OCI-LY1 (cell line): ENCODE measurements around the gene C19orf85.
"Not testable (repeated sequence)": the region's sequence is repeated elsewhere in the genome, so short reads cannot be mapped to it uniquely, and the experiment has no call there.

Source experiments
- H2AFZ ChIP-seq: fragments of 200-600 bp; sonication (generic), shearing (Covaris generic); 2 replicates; pipeline ENCODE4 v1.6.0; 2014; ENCODE audit warnings: antibody characterized with exemption, mild to moderate bottlenecking, low read length
- H3F3A ChIP-seq: fragments of 200-600 bp; sonication (generic), shearing (Covaris generic); 2 replicates; pipeline ENCODE4 v1.6.0; 2014; ENCODE audit warnings: mild to moderate bottlenecking, antibody characterized with exemption, low read length, moderate library complexity; ENCODE audit not compliant: insufficient read depth
- H3K27ac ChIP-seq: fragments of 200-600 bp; sonication (generic); 2 replicates; pipeline ENCODE4 v1.5.1; 2014; ENCODE audit warnings: low read length, mixed run types, mild to moderate bottlenecking, low read depth; ENCODE audit not compliant: poor library complexity, severe bottlenecking
- H3K27me3 ChIP-seq: fragments of 200-600 bp; sonication (generic); 2 replicates; pipeline ENCODE4 v1.6.0; 2014; ENCODE audit warnings: antibody characterized with exemption, mild to moderate bottlenecking, low read length, moderate library complexity; ENCODE audit not compliant: insufficient read depth
- H3K36me3 ChIP-seq: fragments of 200-600 bp; sonication (generic); 2 replicates; pipeline ENCODE4 v1.6.1; 2014; ENCODE audit warnings: mild to moderate bottlenecking, antibody characterized with exemption, low read length, moderate library complexity, mixed read lengths; ENCODE audit not compliant: insufficient read depth
- H3K4me1 ChIP-seq: fragments of 200-600 bp; sonication (generic); 2 replicates; pipeline ENCODE4 v1.5.1; 2014; ENCODE audit warnings: mild to moderate bottlenecking, low read length, moderate library complexity; ENCODE audit not compliant: insufficient read depth, severe bottlenecking
- H3K4me2 ChIP-seq: fragments of 200-600 bp; sonication (generic), shearing (Covaris generic); 2 replicates; pipeline ENCODE4 v1.6.1; 2014; ENCODE audit warnings: low read length
- H3K4me3 ChIP-seq: fragments of 200-600 bp; sonication (generic); 2 replicates; pipeline ENCODE4 v1.5.1; 2014; ENCODE audit warnings: low read length, low read depth, mild to moderate bottlenecking, mixed read lengths; ENCODE audit not compliant: poor library complexity, severe bottlenecking
- H3K79me2 ChIP-seq: fragments of 200-600 bp; shearing (Covaris generic); 2 replicates; pipeline ENCODE4 v1.6.1; 2016; ENCODE audit warnings: mixed run types, low read length, mixed read lengths; ENCODE audit not compliant: insufficient read depth
- H3K9ac ChIP-seq: fragments of 200-600 bp; sonication (generic), shearing (Covaris generic); 2 replicates; pipeline ENCODE4 v1.6.1; 2014; ENCODE audit warnings: mild to moderate bottlenecking, low read length, mixed read lengths
- H3K9me2 ChIP-seq: fragments of 200-600 bp; sonication (generic), shearing (Covaris generic); 2 replicates; pipeline ENCODE4 v1.6.1; 2014; ENCODE audit warnings: low read depth, mild to moderate bottlenecking, low read length, mixed read lengths
- H3K9me3 ChIP-seq: fragments of 200-600 bp; shearing (Covaris generic); 2 replicates; pipeline ENCODE4 v1.6.1; 2014; ENCODE audit warnings: low read length, mixed read lengths
- H4K20me1 ChIP-seq: fragments of 200-600 bp; sonication (generic), shearing (Covaris generic); 2 replicates; pipeline ENCODE4 v1.6.0; 2016; ENCODE audit warnings: mild to moderate bottlenecking, low read length; ENCODE audit not compliant: insufficient read depth
- CTCF ChIP-seq: fragments of 200-600 bp; sonication (generic), shearing (Covaris generic); IDR thresholded peaks from 2 replicates; pipeline ENCODE4 v1.5.1; 2017; ENCODE audit warnings: mild to moderate bottlenecking, antibody characterized with exemption, low read length, moderate library complexity, mixed read lengths
- EZH2 ChIP-seq: fragments of 200-600 bp; sonication (generic), shearing (Covaris generic); IDR thresholded peaks from 2 replicates; pipeline ENCODE4 v1.8.0; 2017; ENCODE audit warnings: borderline replicate concordance, mixed run types, mild to moderate bottlenecking, antibody characterized with exemption, low read length, moderate library complexity, mixed read lengths

C19orf85 gene

DNA sequence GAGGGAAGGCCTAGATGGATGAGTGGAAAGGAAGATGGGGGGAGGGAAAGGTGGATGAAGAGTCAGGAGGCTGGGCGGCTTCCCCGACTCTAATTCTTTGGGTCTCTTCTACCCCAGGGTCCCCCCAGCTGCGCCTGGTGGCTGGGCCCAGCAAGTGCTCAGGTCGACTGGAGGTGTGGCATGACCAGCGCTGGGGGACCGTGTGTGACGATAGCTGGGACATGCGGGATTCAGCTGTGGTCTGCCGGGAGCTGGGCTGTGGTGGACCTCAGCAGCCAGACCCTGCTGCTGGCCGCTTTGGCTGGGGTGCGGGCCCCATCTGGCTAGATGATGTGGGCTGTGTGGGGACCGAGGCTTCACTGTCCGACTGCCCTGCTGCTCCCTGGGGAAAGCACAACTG, 33.2 kb upstream of the C19orf85 start:
- H3K4me3 ChIP-seq: no peak overlapping the region
- H3K4me2 ChIP-seq: no peak overlapping the region
- no peak overlapping the region for H2AFZ ChIP-seq
- H4K20me1 ChIP-seq: no peaks in the 10 kb centered on the region
- no peaks in the 10 kb centered on the region for H3K36me3 ChIP-seq
- H3K4me1 ChIP-seq: no peaks in the 10 kb centered on the region
- no peaks in the 10 kb centered on the region for H3F3A ChIP-seq
- no peaks in the 10 kb centered on the region for H3K27me3 ChIP-seq
- H3K9me2 ChIP-seq: no peaks in the 10 kb centered on the region
- no peaks in the 10 kb centered on the region for H3K9me3 ChIP-seq
- no peak overlapping the region for H3K27ac ChIP-seq
- H3K79me2 ChIP-seq: no peaks in the 10 kb centered on the region
- H3K9ac ChIP-seq: no peak overlapping the region
- TF ChIP-seq CTCF (no peak), EZH2 (no peak)

DNA sequence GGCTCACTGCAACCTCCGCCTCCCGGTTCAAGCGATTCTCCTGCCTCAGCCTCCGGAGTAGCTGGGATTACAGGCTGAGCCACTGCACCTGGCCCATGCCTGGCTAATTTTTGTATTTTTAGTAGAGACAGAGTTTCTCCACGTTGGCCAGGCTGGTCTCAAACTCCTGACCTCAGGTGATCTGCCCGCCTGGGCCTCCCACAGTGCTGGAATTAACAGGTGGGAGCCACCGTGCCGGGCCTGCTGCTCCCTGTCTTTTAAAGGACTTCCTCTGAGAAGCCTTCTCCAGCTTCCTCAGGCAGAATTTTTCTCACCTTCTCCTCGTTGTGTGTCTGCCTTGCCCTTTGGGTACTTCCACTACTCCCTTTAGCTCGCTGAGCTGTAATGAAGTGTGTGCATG, 32.3 kb upstream of the C19orf85 start:
- H3K79me2 ChIP-seq, H3K4me1 ChIP-seq, H3K27ac ChIP-seq, H3K36me3 ChIP-seq, H4K20me1 ChIP-seq, H3K4me3 ChIP-seq, H3K9ac ChIP-seq, H3K9me2 ChIP-seq, H3F3A ChIP-seq, H3K9me3 ChIP-seq, H3K4me2 ChIP-seq, H3K27me3 ChIP-seq, H2AFZ ChIP-seq: not testable (repeated sequence)

DNA sequence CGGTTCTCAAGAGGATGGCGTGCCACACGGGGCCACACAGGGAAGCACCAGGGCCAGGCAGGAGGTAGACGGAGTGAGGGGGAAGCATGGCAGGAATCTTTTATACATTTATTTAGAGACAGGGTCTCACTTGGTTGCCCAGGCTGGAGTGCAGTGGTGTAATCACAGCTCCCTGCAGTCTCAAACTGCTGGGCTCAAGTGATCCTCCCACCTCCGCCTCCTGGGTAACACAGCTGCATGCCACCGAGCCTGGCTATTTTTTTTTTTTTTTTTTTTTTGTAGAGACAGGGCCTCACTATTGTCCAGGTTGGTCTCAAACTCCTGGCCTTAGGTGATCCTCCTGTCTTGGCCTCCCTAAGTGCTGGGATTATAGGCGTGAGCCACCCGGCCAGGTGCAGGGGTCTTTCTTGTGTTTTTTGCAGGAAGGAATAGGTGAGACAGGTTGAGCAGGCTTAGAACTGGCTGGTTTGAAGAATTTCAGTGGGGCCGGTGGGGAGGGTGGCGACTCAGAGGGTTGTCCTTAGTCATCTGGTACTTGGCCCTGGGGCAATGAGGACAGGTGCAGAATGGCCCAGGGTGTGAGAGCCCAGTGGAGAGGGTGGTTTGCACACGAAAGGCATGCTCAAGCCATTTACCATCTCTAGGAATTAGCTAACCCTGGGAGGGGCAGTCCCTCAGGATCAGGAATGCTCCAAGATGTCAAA, 31.2 kb upstream of the C19orf85 start:
- H3K4me1 ChIP-seq: no peaks in the 10 kb centered on the region
- H3K9ac ChIP-seq: no peak overlapping the region
- no peak overlapping the region for H3K4me3 ChIP-seq
- no peaks in the 10 kb centered on the region for H3K9me3 ChIP-seq
- TF ChIP-seq CTCF: no peak
- no peak for TF ChIP-seq EZH2
- no peaks in the 10 kb centered on the region for H3K9me2 ChIP-seq
- H3K36me3 ChIP-seq: no peaks in the 10 kb centered on the region
- H3K79me2 ChIP-seq: no peaks in the 10 kb centered on the region
- no peaks in the 10 kb centered on the region for H4K20me1 ChIP-seq
- no peak overlapping the region for H3K4me2 ChIP-seq
- H3K27ac ChIP-seq: no peak overlapping the region
- no peaks in the 10 kb centered on the region for H3F3A ChIP-seq
- no peak overlapping the region for H2AFZ ChIP-seq
- H3K27me3 ChIP-seq: 0 out of 2 replicates have a peak, but pooled peaks cover 8% of the 10 kb centered on the region

DNA sequence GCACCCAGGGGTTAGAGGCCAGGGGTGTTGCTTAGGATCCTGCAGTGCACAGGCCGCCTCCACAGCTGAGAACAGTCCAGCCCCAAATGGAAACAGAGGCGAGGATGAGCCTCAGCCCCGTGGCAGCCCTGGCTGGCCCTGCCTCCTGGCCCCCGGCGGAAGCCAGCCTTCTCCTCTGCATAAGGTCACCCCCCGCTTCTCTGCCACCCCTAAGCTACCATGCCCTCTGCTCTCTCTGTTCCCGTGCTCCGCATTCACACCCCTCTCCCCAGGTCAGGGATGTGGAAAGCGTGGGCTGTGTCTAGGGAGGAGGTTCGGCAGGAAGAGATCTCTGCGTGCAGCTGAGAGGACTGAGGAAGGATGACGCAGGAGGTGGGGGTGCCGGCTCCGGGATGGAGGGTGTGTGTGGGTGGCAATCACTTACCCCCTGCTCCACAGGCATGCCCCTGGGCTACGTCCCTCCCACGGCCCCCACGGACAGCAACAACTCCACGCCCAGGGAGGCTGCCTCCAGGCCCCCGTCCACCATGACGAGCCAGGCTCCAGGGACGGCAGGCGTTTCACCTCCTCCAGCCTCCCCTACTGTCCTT, 29.7 kb upstream of the C19orf85 start:
- Histone ChIP-seq H3K4me3 (no peak overlapping the region), H3K9me2 (no peaks in the 10 kb centered on the region), H3K4me2 (no peak overlapping the region), H3K4me1 (no peaks in the 10 kb centered on the region), H3K27me3 (peaks cover 10% of the 10 kb centered on the region; the same call in 1 of the 2 replicates), H3F3A (no peaks in the 10 kb centered on the region), H3K9me3 (no peaks in the 10 kb centered on the region), H3K9ac (no peak overlapping the region), H3K79me2 (no peaks in the 10 kb centered on the region), H3K27ac (no peak overlapping the region), H2AFZ (no peak overlapping the region), H3K36me3 (no peaks in the 10 kb centered on the region), H4K20me1 (no peaks in the 10 kb centered on the region)
- TF ChIP-seq CTCF (no peak), EZH2 (no peak)
